Endothelial cell of umbilical vein (primary cell): ENCODE data around the gene KMT2B. TPM values are rescaled to one million over a fixed set of nuclear protein-coding genes. Genes with fewer than 3 reads are reported as not detected.

ENCODE experiments used
- BruUV-seq: library from RNA; stranded (reverse); fragments of 400-500 nt; replicated peaks from 2 replicates; lab custom pipeline; 2021; lab: Mats Ljungman, UMichigan
- CTCF ChIA-PET: fragments of 300-600, 350-600 bp; sonication (Branson Sonifier 250); formaldehyde crosslinking; loops from one replicate; lab custom pipeline; 2021; ENCODE audit warnings: antibody characterized with exemption, inconsistent platforms; lab: Charles Lee
- POLR2A ChIA-PET: fragments of 300-600, 350-600 bp; sonication (Branson Sonifier 250); formaldehyde crosslinking; loops from one replicate; lab custom pipeline; 2021; ENCODE audit warnings: antibody characterized with exemption, inconsistent platforms; lab: Charles Lee
- DNase-seq: peaks from one replicate; pipeline ENCODE4 v3.0.0-alpha.2; 2011; ENCODE audit warnings: low read depth, low spot score
- FAIRE-seq: peaks from 2 replicates; lab custom pipeline; 2011; peaks lifted over from hg19 to GRCh38; lab: Jason Lieb, UNC
- H2AFZ ChIP-seq: 2 replicates; pipeline ENCODE4 v1.6.0; 2012; ENCODE audit warnings: low read depth, low read length, control low read depth, inconsistent platforms
- H3K27ac ChIP-seq: 2 replicates; pipeline ENCODE4 v1.5.1; 2011; ENCODE audit warnings: low read depth, mild to moderate bottlenecking, control low read depth, low read length, moderate library complexity; ENCODE audit not compliant: insufficient read depth
- H3K27me3 ChIP-seq, 2 experiments: 2 replicates each; pipeline versions ENCODE4 v1.6.0 to v1.6.1; 2011; ENCODE audit warnings: low read length in 2 of 2, mixed read lengths in 1 of 2; ENCODE audit not compliant: control insufficient read depth in 2 of 2, insufficient read depth in 2 of 2
- H3K36me3 ChIP-seq, 2 experiments: 2 replicates in 1 of 2; 3 replicates in 1 of 2; pipeline ENCODE4 v1.5.1; 2011; ENCODE audit warnings: low read length in 2 of 2, mild to moderate bottlenecking in 1 of 2, moderate library complexity in 1 of 2; ENCODE audit not compliant: control insufficient read depth in 2 of 2, insufficient read depth in 2 of 2; ENCODE audit errors: extremely low read depth in 1 of 2
- H3K4me1 ChIP-seq: 3 replicates; pipeline ENCODE4 v1.5.1; 2011; ENCODE audit warnings: mild to moderate bottlenecking, low read length; ENCODE audit not compliant: control insufficient read depth, insufficient read depth; ENCODE audit errors: extremely low read depth
- H3K4me2 ChIP-seq: 2 replicates; pipeline ENCODE4 v1.6.1; 2011; ENCODE audit warnings: low read length, control low read depth, mixed read lengths; ENCODE audit not compliant: insufficient read depth
- H3K4me3 ChIP-seq, 3 experiments: fragments of 200-600 bp in 1 of 3; sonication (generic), shearing (Covaris generic) in 1 of 3; replicated peaks in 1 of 3; 2 replicates each; pipeline ENCODE4 v1.5.1; 2011 to 2016; ENCODE audit warnings: control low read depth in 3 of 3, low read length in 3 of 3, mild to moderate bottlenecking in 2 of 3, inconsistent platforms in 1 of 3, low read depth in 1 of 3, moderate library complexity in 1 of 3; ENCODE audit not compliant: insufficient read depth in 1 of 3
- H3K79me2 ChIP-seq: 2 replicates; pipeline ENCODE4 v1.6.0; 2012; ENCODE audit warnings: low read length, inconsistent platforms; ENCODE audit not compliant: control insufficient read depth, insufficient read depth
- H3K9ac ChIP-seq: replicated peaks from 2 replicates; pipeline ENCODE3; 2011; ENCODE audit warnings: low read length, control low read depth; ENCODE audit not compliant: insufficient read depth; ENCODE audit errors: extremely low read depth
- H3K9me1 ChIP-seq: replicated peaks from 3 replicates; pipeline ENCODE4 v1.6.0; 2011; ENCODE audit warnings: mild to moderate bottlenecking, low read length; ENCODE audit not compliant: control insufficient read depth, insufficient read depth; ENCODE audit errors: extremely low read depth
- H3K9me3 ChIP-seq: replicated peaks from 2 replicates; pipeline ENCODE4 v1.5.1; 2012; ENCODE audit warnings: low read length, inconsistent platforms; ENCODE audit not compliant: control insufficient read depth, insufficient read depth
- H4K20me1 ChIP-seq: replicated peaks from 2 replicates; pipeline ENCODE3; 2011; ENCODE audit warnings: mild to moderate bottlenecking, low read length; ENCODE audit not compliant: control insufficient read depth, insufficient read depth; ENCODE audit errors: extremely low read depth
- EZH2 ChIP-seq: IDR thresholded peaks from 2 replicates; pipeline ENCODE4 v1.6.1; 2012; ENCODE audit warnings: borderline replicate concordance, low read depth, mild to moderate bottlenecking, moderate library complexity, low read length, inconsistent platforms; ENCODE audit not compliant: severe bottlenecking
- FOS ChIP-seq: IDR thresholded peaks from 2 replicates; pipeline ENCODE4 v1.6.1; 2011; ENCODE audit warnings: mild to moderate bottlenecking, low read length, moderate library complexity, borderline replicate concordance; ENCODE audit not compliant: insufficient read depth
- GATA2 ChIP-seq: IDR thresholded peaks from 2 replicates; pipeline ENCODE4 v1.7.0; 2011; ENCODE audit warnings: low read depth, mild to moderate bottlenecking, moderate library complexity, mixed read lengths, low read length; ENCODE audit not compliant: insufficient read length, insufficient read depth
- JUN ChIP-seq: IDR thresholded peaks from 2 replicates; pipeline ENCODE4 v1.6.1; 2011; ENCODE audit warnings: borderline replicate concordance, low read depth; ENCODE audit not compliant: insufficient read length, insufficient read depth
- MYC ChIP-seq: IDR thresholded peaks from one replicate; pipeline ENCODE4 v1.6.1; 2011; ENCODE audit warnings: mild to moderate bottlenecking, low read depth, low read length
- POLR2A ChIP-seq: IDR thresholded peaks from 2 replicates; pipeline ENCODE4 v1.6.1; 2012; ENCODE audit warnings: low read depth, mild to moderate bottlenecking, control low read depth, low read length
- POLR2AphosphoS5 ChIP-seq: IDR thresholded peaks from 2 replicates; pipeline ENCODE4 v1.6.1; 2012; ENCODE audit warnings: low read depth, mild to moderate bottlenecking, control low read depth, low read length, moderate library complexity; ENCODE audit not compliant: insufficient read depth
- dilution Hi-C: fragments of 300-500 bp; cut with MboI; formaldehyde crosslinking; loops from one replicate; pipeline ENCODE4 v1.15.0; 2019; ENCODE audit warnings: low sequenced_read_pairs; ENCODE audit not compliant: extremely low pct_ligation_motif_present
- intact Hi-C: fragments of 100-400 bp; cut with micrococcal nuclease; formaldehyde crosslinking; loops from one replicate; pipeline ENCODE4 v1.10.0; 2022
- polyA plus RNA-seq, 4 experiments: library from polyadenylated mRNA; depleted of rRNA in 3 of 4; stranded (reverse) in 3 of 4; unstranded in 1 of 4; fragments of >200 nt; gene quantifications; 2 replicates each; pipeline versions ENCODE4 v1.2.1 to v1.2.3, GENCODE V29; 2011 to 2012; ENCODE audit warnings: missing spikeins in 1 of 4
- total RNA-seq: library from RNA; stranded (reverse); gene quantifications from 2 replicates; pipeline ENCODE4 v1.2.3, GENCODE V29; 2021
- TF ChIP-seq, protein P1 (sequence below): IDR thresholded peaks from 2 replicates; pipeline ENCODE4 v1.6.1; 2011; ENCODE audit not compliant: insufficient read depth, insufficient read length
- TF ChIP-seq, protein P2 (sequence below), 2 donors: IDR thresholded peaks; 1 replicate in 1 of 2; 2 replicates in 1 of 2; pipeline ENCODE4 v1.5.1; 2011; ENCODE audit warnings: low read length in 2 of 2, mild to moderate bottlenecking in 2 of 2, moderate library complexity in 2 of 2, control low read depth in 1 of 2, inconsistent platforms in 1 of 2, low read depth in 1 of 2; ENCODE audit not compliant: insufficient read depth in 1 of 2; ENCODE audit errors: extremely low read depth in 1 of 2

Gene KMT2B
- total and polyA plus RNA-seq, 2 donors (not counting 3 experiments of a cell fraction or from before 2014, with no cell fraction given): 28.4 to 37.2 TPM

DNA sequence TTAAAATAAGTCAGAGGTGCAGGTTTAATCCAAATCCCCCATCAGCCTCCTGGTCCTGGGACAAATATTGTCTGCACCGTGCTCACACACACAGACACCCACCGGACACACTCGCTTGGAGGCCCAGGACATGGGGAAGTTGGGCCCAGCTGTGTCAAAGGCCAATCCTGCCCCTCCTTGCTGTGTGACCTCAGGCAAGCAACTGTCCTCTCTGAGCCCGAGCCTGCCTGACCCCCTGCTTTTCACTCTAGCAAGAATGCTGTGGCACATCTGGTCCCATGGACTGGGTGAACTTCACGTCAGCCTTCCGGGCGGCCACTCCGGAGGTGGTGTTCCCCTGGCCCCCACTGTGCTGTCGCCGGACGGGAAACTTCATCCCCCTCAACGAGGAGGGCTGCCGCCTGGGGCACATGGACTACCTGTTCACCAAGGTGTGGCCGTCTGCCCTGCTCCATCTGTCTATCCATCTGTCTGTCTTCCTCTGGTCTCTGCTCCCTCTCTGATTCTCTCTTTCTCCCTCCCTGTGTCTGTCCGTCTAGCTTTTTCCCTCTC, 42.1 kb upstream of the KMT2B start:
- H3K27ac ChIP-seq: no peak overlapping the region
- no peak overlapping the region for H3K4me2 ChIP-seq
- intact Hi-C loops: no loop called here
- H3K4me3 ChIP-seq: no peak overlapping the region
- no peak overlapping the region for H3K9ac ChIP-seq
- no peaks in the 10 kb centered on the region for H3K9me3 ChIP-seq
- ChIA-PET POLR2A (no interaction called here), CTCF (no interaction called here)
- no peaks in the 10 kb centered on the region for H3K9me1 ChIP-seq
- DNase-seq: no peak
- FAIRE-seq: no peak
- no peaks in the 10 kb centered on the region for H3K79me2 ChIP-seq
- H3K36me3 ChIP-seq: no peaks in the 10 kb centered on the region
- no peak for TF ChIP-seq GATA2
- TF ChIP-seq EZH2: no peak
- TF ChIP-seq, protein P1, sequence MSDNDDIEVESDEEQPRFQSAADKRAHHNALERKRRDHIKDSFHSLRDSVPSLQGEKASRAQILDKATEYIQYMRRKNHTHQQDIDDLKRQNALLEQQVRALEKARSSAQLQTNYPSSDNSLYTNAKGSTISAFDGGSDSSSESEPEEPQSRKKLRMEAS: no peak
- no peak for TF ChIP-seq MYC
- no peak for TF ChIP-seq JUN
- no peak for TF ChIP-seq POLR2A
- TF ChIP-seq POLR2AphosphoS5: no peak
- TF ChIP-seq, protein P2, sequence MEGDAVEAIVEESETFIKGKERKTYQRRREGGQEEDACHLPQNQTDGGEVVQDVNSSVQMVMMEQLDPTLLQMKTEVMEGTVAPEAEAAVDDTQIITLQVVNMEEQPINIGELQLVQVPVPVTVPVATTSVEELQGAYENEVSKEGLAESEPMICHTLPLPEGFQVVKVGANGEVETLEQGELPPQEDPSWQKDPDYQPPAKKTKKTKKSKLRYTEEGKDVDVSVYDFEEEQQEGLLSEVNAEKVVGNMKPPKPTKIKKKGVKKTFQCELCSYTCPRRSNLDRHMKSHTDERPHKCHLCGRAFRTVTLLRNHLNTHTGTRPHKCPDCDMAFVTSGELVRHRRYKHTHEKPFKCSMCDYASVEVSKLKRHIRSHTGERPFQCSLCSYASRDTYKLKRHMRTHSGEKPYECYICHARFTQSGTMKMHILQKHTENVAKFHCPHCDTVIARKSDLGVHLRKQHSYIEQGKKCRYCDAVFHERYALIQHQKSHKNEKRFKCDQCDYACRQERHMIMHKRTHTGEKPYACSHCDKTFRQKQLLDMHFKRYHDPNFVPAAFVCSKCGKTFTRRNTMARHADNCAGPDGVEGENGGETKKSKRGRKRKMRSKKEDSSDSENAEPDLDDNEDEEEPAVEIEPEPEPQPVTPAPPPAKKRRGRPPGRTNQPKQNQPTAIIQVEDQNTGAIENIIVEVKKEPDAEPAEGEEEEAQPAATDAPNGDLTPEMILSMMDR (IDR thresholded peaks at IDR 0.05; ENCODE audit: extremely low read depth in 1 of 2, insufficient read depth in 1 of 2, low read depth in 1 of 2, low read length in 2 of 2): no peak
- TF ChIP-seq FOS: no peak
- H3K27me3 ChIP-seq: peaks cover 2 to 4% of the 10 kb centered on the region in 2 experiments
- H3K4me1 ChIP-seq: no peaks in the 10 kb centered on the region
- no peak overlapping the region for H2AFZ ChIP-seq
- dilution Hi-C loops: no loop called here
- H4K20me1 ChIP-seq: no peaks in the 10 kb centered on the region
- no TSS peak for BruUV-seq
